Calu3 (cell line): Measurements from ENCODE around the gene PCDHB4. TPM values are rescaled to one million over a fixed set of nuclear protein-coding genes. Genes with fewer than 3 reads are reported as not detected.
"Not testable (repeated sequence)": the region's sequence is repeated elsewhere in the genome, so short reads cannot be mapped to it uniquely, and the experiment has no call there.

ENCODE experiments used
- BruUV-seq: library from RNA; stranded (reverse); fragments of 400-500 nt; replicated peaks from 2 replicates; lab custom pipeline; 2021; lab: Mats Ljungman, UMichigan
- CTCF ChIA-PET: fragments of 300-600 bp; sonication (Branson Sonifier 250); formaldehyde crosslinking; loops from one replicate; lab custom pipeline; 2022; ENCODE audit warnings: antibody characterized with exemption; lab: Charles Lee
- DNase-seq: peaks from one replicate; pipeline ENCODE4 v3.0.0; 2022
- H3K27ac Mint-ChIP-seq: one replicate; pipeline ENCODE4 v1.8.0; 2022; ENCODE audit warnings: mixed read lengths; ENCODE audit not compliant: unreplicated experiment
- H3K27me3 Mint-ChIP-seq: one replicate; pipeline ENCODE4 v1.8.0; 2022; ENCODE audit warnings: mixed read lengths; ENCODE audit not compliant: unreplicated experiment
- H3K36me3 Mint-ChIP-seq: one replicate; pipeline ENCODE4 v1.8.0; 2022; ENCODE audit warnings: mild to moderate bottlenecking, moderate library complexity, mixed read lengths; ENCODE audit not compliant: insufficient read depth, unreplicated experiment
- H3K4me1 Mint-ChIP-seq: one replicate; pipeline ENCODE4 v1.8.0; 2022; ENCODE audit warnings: mild to moderate bottlenecking, low read depth, mixed read lengths; ENCODE audit not compliant: unreplicated experiment
- H3K4me3 Mint-ChIP-seq: one replicate; pipeline ENCODE4 v1.8.0; 2022; ENCODE audit warnings: mild to moderate bottlenecking, low read depth, moderate library complexity, mixed read lengths; ENCODE audit not compliant: unreplicated experiment
- H3K9me3 Mint-ChIP-seq: one replicate; pipeline ENCODE4 v1.8.0; 2022; ENCODE audit warnings: low read depth, mixed read lengths; ENCODE audit not compliant: unreplicated experiment
- CTCF ChIP-seq: fragments of 200-600 bp; IDR thresholded peaks from one replicate; pipeline ENCODE4 v1.8.0; 2022; ENCODE audit warnings: antibody characterized with exemption; ENCODE audit not compliant: unreplicated experiment
- intact Hi-C: fragments of 100-400 bp; cut with micrococcal nuclease; formaldehyde crosslinking; loops from one replicate; pipeline ENCODE4 v1.10.0; 2022; ENCODE audit not compliant: unreplicated experiment
- total RNA-seq: library from RNA; stranded (reverse); gene quantifications from 2 replicates; pipeline ENCODE4 v1.2.3, GENCODE V29; 2022

PCDHB4 gene
- total RNA-seq, 1 experiment from 2014 or later = not detected

GRCh38 chr5:141101059-141101458 is 20.6 kb upstream of the PCDHB4 start:
- no TSS peak for BruUV-seq
- no peak overlapping the region for H3K27ac Mint-ChIP-seq
- CTCF ChIA-PET = no interaction called here

GRCh38 chr5:141102070-141102469 is 19.5 kb upstream of the PCDHB4 start:
- H3K27me3 Mint-ChIP-seq, CTCF ChIA-PET, intact Hi-C loops, H3K4me3 Mint-ChIP-seq, H3K36me3 Mint-ChIP-seq, H3K4me1 Mint-ChIP-seq, DNase-seq, BruUV-seq, H3K27ac Mint-ChIP-seq: not testable (repeated sequence)
- peaks cover 13% of the 10 kb centered on the region for H3K9me3 Mint-ChIP-seq

More at GRCh38 chr5:141101059-141101458, 20.6 kb upstream of the PCDHB4 start:
- intact Hi-C loops = no loop called here
- no peak for TF ChIP-seq CTCF
- Mint-ChIP-seq H3K4me1 (no peaks in the 10 kb centered on the region), H3K27me3 (no peaks in the 10 kb centered on the region), H3K36me3 (no peaks in the 10 kb centered on the region), H3K4me3 (no peak overlapping the region), H3K9me3 (peaks cover 12% of the 10 kb centered on the region)
- DNase-seq = no peak

- H3K27me3 Mint-ChIP-seq, BruUV-seq, CTCF ChIA-PET, DNase-seq, H3K4me1 Mint-ChIP-seq, H3K36me3 Mint-ChIP-seq, H3K4me3 Mint-ChIP-seq, intact Hi-C loops, H3K27ac Mint-ChIP-seq: not testable (repeated sequence)
- H3K9me3 Mint-ChIP-seq = peaks cover 17% of the 10 kb centered on the region
Observed at GRCh38 chr5:141102471-141102870, 19.1 kb upstream of the PCDHB4 start.

GRCh38 chr5:141105350-141105749 is 16.3 kb upstream of the PCDHB4 start:
- no peaks in the 10 kb centered on the region for H3K36me3 Mint-ChIP-seq
- no peak for TF ChIP-seq CTCF
- DNase-seq = no peak
- no peaks in the 10 kb centered on the region for H3K27me3 Mint-ChIP-seq
- no peak overlapping the region for H3K4me3 Mint-ChIP-seq
- BruUV-seq = no TSS peak
- intact Hi-C loops = no loop called here
- no peaks in the 10 kb centered on the region for H3K4me1 Mint-ChIP-seq
- no peak overlapping the region for H3K27ac Mint-ChIP-seq
- CTCF ChIA-PET = no interaction called here
- peaks cover 13% of the 10 kb centered on the region for H3K9me3 Mint-ChIP-seq

GRCh38 chr5:141119250-141119649 is 2.4 kb upstream of the PCDHB4 start:
- H3K36me3 Mint-ChIP-seq = no peaks in the 10 kb centered on the region
- CTCF ChIA-PET = no interaction called here
- no peaks in the 10 kb centered on the region for H3K4me1 Mint-ChIP-seq
- H3K27ac Mint-ChIP-seq = no peak overlapping the region
- H3K9me3 Mint-ChIP-seq = peaks cover 15% of the 10 kb centered on the region
- no peak for DNase-seq
- no TSS peak for BruUV-seq
- no peak overlapping the region for H3K4me3 Mint-ChIP-seq
- TF ChIP-seq CTCF = no peak
- intact Hi-C loops = no loop called here
- H3K27me3 Mint-ChIP-seq = no peaks in the 10 kb centered on the region
